Measurements from ENCODE around the gene DACH1.

Gene DACH1

GRCh38 chr13:71875823-71876222 lies 8.8 kb upstream of the DACH1 start:
- Histone ChIP-seq H3K9ac (ENCODE audit: low read length) (no peak overlapping the region), H3K4me2 (ENCODE audit: low read length) (no peak overlapping the region), H3K4me1 (ENCODE audit: low read length) (peaks cover 3% of the 10 kb centered on the region; the same call in 1 of the 2 replicates), H3K27me3 (ENCODE audit: low read depth, low read length) (no peaks in the 10 kb centered on the region), H3K36me3 (replicated peaks; ENCODE audit: low read depth, low read length) (no peaks in the 10 kb centered on the region), H2AFZ (ENCODE audit: low read depth, low read length) (no peak overlapping the region), H4K20me1 (ENCODE audit: insufficient read depth, low read length) (no peaks in the 10 kb centered on the region), H3K27ac (ENCODE audit: low read length) (no peak overlapping the region), H3K4me3 (ENCODE audit: low read length) (no peak overlapping the region), H3K9me3 (ENCODE audit: insufficient read depth, low read length) (no peaks in the 10 kb centered on the region), H3K79me2 (ENCODE audit: low read length) (no peaks in the 10 kb centered on the region)
- no peak for TF ChIP-seq CTCF (IDR thresholded peaks at IDR 0.05; ENCODE audit: low read depth, low read length)
- TF ChIP-seq EZH2phosphoT487 (IDR thresholded peaks at IDR 0.05; ENCODE audit: low read depth), result no peak

GRCh38 chr13:71874458-71874857 lies 7.5 kb upstream of the DACH1 start:
- Histone ChIP-seq H4K20me1 (ENCODE audit: insufficient read depth, low read length) (no peaks in the 10 kb centered on the region), H3K9ac (ENCODE audit: low read length) (no peak overlapping the region), H2AFZ (ENCODE audit: low read depth, low read length) (no peak overlapping the region), H3K79me2 (ENCODE audit: low read length) (no peaks in the 10 kb centered on the region), H3K9me3 (ENCODE audit: insufficient read depth, low read length) (no peaks in the 10 kb centered on the region), H3K4me1 (ENCODE audit: low read length) (peaks cover 3% of the 10 kb centered on the region; the same call in 1 of the 2 replicates), H3K36me3 (replicated peaks; ENCODE audit: low read depth, low read length) (no peaks in the 10 kb centered on the region), H3K27me3 (ENCODE audit: low read depth, low read length) (no peaks in the 10 kb centered on the region), H3K4me2 (ENCODE audit: low read length) (no peak overlapping the region), H3K4me3 (ENCODE audit: low read length) (no peak overlapping the region), H3K27ac (ENCODE audit: low read length) (no peak overlapping the region)
- TF ChIP-seq EZH2phosphoT487 (IDR thresholded peaks at IDR 0.05; ENCODE audit: low read depth) (no peak), CTCF (IDR thresholded peaks at IDR 0.05; ENCODE audit: low read depth, low read length) (no peak)

- Histone ChIP-seq H3K79me2 (ENCODE audit: low read length) (no peaks in the 10 kb centered on the region), H3K9me3 (ENCODE audit: insufficient read depth, low read length) (no peaks in the 10 kb centered on the region), H3K27ac (ENCODE audit: low read length) (no peak overlapping the region), H2AFZ (ENCODE audit: low read depth, low read length) (no peak overlapping the region), H3K4me3 (ENCODE audit: low read length) (no peak overlapping the region), H4K20me1 (ENCODE audit: insufficient read depth, low read length) (no peaks in the 10 kb centered on the region), H3K27me3 (ENCODE audit: low read depth, low read length) (no peaks in the 10 kb centered on the region), H3K36me3 (replicated peaks; ENCODE audit: low read depth, low read length) (no peaks in the 10 kb centered on the region), H3K4me1 (ENCODE audit: low read length) (no peaks in the 10 kb centered on the region), H3K4me2 (ENCODE audit: low read length) (no peak overlapping the region), H3K9ac (ENCODE audit: low read length) (no peak overlapping the region)
- no peak for TF ChIP-seq CTCF (IDR thresholded peaks at IDR 0.05; ENCODE audit: low read depth, low read length)
Observed at GRCh38 chr13:71873418-71874247, 6.6 kb upstream of the DACH1 start.

GRCh38 chr13:71871844-71872243 lies 4.8 kb upstream of the DACH1 start:
- Histone ChIP-seq H3K9ac (ENCODE audit: low read length) (no peak overlapping the region), H3K9me3 (ENCODE audit: insufficient read depth, low read length) (no peaks in the 10 kb centered on the region), H4K20me1 (ENCODE audit: insufficient read depth, low read length) (no peaks in the 10 kb centered on the region), H3K4me1 (ENCODE audit: low read length) (no peaks in the 10 kb centered on the region), H3K36me3 (replicated peaks; ENCODE audit: low read depth, low read length) (no peaks in the 10 kb centered on the region), H3K79me2 (ENCODE audit: low read length) (no peaks in the 10 kb centered on the region), H2AFZ (ENCODE audit: low read depth, low read length) (no peak overlapping the region), H3K4me3 (ENCODE audit: low read length) (no peak overlapping the region), H3K4me2 (ENCODE audit: low read length) (no peak overlapping the region), H3K27me3 (ENCODE audit: low read depth, low read length) (no peaks in the 10 kb centered on the region), H3K27ac (ENCODE audit: low read length) (no peak overlapping the region)
- TF ChIP-seq CTCF (IDR thresholded peaks at IDR 0.05; ENCODE audit: low read depth, low read length) (no peak), EZH2phosphoT487 (IDR thresholded peaks at IDR 0.05; ENCODE audit: low read depth) (no peak)
